DLD1 (cell line): ENCODE measurements around the gene ZNF506.
"Not testable (repeated sequence)": the region's sequence is repeated elsewhere in the genome, so short reads cannot be mapped to it uniquely, and the experiment has no call there.

Source experiments
- in situ Hi-C: cut with HindIII; loops from 2 replicates; pipeline ENCODE4 v1.10.0; 2017; ENCODE audit warnings: low sequenced_read_pairs

ZNF506 gene

GRCh38 chr19:19821366-19821951, at the start of gene ZNF506:
TSS of gene ZNF506 (minus strand) at chr19:19821750. CDS start at chr19:19821603, 147 bp downstream.
- in situ Hi-C loops: no loop called here

DNA sequence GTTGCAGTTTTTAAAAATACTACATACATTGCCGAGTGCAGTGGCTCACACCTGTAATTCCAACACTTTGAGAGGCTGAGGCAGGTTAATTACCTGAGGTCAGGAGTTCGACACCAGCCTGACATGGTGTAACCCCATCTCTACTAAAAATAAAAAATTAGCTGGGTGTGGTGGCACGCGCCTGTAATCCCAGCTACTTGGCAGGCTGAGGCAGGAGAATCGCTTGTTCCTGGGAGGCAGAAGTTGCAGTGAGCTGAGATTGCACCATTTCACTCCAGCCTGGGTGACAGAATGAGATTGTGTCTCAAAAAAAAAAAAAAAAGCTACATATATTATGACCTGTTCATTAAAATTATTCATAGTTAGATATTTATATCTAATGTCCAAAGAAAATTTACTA, 48.5 kb upstream of the ZNF506 start:
- in situ Hi-C loops: not testable (repeated sequence)

GRCh38 chr19:19866611-19867248, 45.2 kb upstream of the ZNF506 start:
- in situ Hi-C loops: no loop called here

GRCh38 chr19:19865750-19866610, 44.4 kb upstream of the ZNF506 start, which contains the start of gene ZNF253:
TSS of gene ZNF253 (plus strand) at chr19:19865882. CDS start at chr19:19865997, 115 bp downstream.
- in situ Hi-C loops: no loop called here

DNA sequence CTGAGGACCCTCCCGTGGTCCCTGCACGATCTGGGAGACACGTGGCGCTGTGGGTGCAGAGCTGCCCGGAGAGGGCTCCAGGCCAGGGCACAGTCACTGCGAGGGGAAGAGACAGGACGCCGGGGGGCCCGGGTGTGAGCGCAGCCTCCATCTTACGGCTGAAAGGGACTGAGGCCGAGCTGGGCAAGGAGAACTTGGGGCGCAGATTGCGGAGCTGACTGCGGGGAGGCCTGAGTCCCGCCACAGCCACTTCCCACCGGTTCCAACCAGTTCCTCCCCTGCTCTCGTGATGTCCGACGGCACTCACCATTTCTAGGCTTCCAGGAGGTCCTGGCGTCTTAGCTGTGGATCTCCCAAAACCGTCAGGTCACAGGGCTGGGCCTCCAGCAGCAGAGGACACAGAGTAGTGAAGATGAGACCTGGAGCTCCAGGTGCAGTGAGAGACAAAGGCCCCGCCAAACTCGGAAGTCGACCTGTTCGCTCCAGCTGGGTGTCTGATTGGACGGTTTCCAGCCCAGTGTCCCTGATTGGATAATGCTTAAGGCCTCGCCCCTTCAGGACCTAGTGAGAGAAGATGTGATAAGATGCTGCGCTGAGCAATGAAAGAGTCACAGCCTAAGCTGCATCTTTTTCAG, 39.3 kb upstream of the ZNF506 start:
- in situ Hi-C loops: no loop called here

DNA sequence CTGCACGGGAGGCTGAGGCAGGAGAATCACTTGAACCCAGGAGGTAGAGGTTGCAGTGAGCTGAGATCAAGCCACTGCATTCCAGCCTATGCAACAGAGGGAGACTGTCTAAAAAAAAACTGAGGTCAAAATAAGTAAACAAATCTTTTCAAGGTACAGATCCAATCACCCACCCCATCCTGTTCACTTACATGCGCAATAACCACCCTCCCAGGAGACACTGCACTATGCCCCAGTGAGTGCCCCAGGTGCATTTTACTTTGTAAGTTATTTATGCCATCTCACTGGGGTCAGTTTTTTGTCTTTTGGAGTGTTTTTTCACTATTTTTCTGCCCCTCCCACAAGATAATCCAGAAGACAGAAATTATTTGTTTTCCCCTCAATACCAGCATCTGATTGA, 37.2 kb upstream of the ZNF506 start:
- in situ Hi-C loops: no loop called here

DNA sequence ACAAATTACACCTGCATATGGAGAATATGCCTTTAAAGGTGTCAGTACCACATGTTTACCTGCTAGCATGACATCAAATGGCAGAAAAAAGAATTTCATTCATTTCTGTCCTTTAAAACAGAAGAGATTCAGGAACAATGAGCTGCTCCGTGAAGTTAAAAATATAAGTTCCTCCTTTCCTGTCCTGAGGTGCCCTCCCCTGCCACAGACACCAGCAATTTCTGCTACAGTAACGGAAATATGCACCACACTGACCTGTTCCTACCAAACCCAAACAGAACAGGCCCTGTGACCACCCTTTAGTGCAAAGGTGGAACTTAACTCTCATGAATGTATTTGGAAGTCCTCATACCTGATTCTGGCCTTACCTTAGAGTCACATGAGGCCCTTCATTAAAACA, 30.2 kb upstream of the ZNF506 start:
- in situ Hi-C loops: not testable (repeated sequence)

DNA sequence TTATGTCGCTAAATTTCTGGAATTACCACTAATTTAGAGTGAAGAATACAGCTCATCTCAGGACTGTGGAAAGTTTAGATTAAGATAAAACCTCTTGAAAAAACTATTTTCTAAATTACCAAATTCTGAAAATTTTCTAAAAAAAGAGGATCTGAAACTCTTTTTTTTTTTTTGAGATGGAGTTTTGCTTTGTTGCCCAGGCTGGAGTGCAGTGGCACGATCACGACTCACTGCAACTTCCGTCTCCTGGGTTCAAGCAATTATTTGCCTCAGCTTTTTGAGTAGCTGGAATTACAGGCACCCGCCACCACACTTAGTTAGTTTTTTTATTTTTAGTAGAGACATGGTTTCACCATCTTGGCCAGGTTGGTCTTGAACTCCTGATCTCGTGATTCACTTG, 27.5 kb upstream of the ZNF506 start:
- in situ Hi-C loops: no loop called here

GRCh38 chr19:19847781-19848180, 26.2 kb upstream of the ZNF506 start:
- in situ Hi-C loops: no loop called here

DNA sequence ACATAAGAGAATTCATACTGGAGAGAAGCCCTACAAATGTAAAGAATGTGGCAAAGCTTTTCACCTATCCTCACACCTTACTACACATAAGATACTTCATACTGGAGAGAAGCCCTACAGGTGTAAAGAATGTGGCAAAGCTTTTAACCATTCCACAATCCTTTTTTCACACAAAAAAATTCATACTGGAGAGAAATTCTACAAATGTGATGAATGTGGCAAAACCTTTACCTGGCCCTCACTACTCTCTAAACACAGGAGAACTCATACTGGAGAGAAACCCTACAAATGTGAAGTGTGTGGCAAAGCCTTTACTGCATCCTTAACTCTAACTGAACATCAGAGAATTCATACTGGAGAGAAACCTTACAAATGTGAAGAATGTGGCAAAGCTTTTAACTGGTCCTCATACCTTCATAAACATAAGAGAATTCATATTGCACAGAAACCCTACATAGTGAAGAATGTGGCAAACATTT, 14.0 kb upstream of the ZNF506 start:
- in situ Hi-C loops: no loop called here

DNA sequence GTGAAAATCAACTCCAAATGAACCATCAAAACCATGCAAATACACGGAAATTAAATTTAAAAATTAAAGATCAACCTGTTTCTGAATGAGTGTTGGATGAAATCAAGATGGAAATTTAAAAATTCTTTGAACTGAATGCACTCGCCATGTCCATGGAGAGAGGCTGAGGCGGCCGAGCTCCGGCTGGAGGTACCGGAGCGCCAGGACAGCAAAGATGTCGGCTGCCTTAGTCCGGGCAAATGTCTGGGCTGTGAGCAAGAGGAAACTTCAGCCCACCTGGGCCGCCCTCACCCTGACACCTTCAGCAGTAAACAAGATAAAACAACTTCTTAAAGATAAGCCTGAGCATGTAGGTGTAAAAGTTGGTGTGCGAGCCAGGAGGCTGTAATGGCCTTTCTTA, 5.3 kb upstream of the ZNF506 start:
- in situ Hi-C loops: no loop called here

DNA sequence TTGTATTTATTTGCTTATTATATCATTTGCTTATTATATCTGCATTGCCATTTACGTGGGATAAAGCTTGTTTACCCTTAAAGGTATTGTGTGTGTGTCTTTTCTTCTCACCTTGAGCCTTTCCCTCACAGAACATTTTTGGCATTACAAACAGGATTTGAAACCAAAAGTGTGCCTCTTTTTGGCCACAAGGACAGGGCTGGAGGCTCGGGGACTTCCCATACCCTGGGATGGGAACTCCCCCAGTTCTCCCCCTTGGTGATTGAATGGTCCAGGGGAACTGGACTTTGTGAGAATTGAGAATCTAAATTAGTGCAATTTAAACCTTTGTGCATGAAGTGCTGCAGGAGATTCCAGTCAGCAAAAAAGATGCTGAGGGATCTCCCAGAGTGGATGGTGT, 2.4 kb upstream of the ZNF506 start:
- in situ Hi-C loops: no loop called here

DNA sequence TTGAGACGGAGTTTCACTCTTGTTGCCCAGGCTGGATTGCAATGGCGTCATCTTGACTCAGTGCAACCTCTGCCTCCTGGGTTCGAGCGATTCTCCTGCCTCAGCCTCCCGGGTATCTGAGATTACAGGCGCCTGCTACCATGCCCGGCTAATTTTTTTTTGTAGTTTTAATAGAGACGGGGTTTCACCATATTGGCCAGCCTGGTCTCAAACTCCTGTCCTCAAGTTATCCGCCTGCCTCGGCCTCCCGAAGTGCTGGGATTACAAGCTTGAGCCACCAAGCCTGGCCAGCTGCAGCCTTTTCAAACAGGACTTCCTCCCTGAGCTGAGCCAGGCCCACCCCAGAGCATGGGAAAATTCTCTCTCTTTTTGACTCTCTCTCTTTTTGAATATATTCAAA, 426 bp upstream of the ZNF506 start:
- in situ Hi-C loops: not testable (repeated sequence)

DNA sequence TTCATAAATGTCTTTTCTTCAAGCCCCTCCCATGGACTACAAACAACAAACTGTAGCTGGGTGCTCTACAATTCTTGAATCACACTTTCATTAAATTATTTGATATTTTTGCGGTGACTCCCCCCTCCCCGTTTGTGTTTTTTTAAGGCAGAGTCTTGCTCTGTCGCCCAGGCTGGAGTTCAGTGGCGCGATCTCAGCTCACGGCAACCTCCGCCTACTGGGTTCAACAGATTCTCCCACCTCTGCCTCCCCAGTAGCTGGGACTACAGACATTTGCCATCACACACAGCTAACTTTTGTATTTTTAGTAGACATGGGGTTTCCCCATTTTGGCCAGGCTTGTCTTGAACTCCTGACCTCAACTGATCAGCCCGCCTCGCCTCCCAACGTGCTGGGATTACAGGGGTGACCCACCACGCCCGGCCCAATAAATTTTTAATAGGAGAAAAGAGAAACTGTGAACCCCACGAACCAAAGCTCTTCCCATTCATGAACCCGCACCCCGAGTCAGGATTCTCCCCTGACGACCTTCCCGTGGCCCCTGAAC, 703 bp downstream of the ZNF506 start:
- in situ Hi-C loops: no loop called here

DNA sequence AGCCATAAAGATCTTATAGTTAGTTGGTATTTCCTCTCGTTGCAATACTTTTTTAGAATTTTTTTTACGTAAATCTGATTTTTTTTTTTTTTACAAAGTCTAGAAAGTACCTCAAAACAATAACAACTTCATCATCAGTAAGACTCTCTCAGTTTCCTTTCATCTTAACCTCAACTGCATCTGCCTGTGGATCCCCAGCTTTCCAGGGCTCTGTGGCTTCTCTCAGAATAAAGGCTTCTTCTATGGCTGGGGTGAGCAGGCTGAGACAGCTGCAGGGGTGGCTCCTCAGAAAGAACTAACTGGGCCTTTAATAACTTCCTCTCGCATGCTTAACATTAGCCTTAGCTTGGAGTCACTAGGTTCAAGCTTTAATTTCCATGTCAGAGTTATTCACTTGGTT, 4.2 kb downstream of the ZNF506 start:
- in situ Hi-C loops: no loop called here

DNA sequence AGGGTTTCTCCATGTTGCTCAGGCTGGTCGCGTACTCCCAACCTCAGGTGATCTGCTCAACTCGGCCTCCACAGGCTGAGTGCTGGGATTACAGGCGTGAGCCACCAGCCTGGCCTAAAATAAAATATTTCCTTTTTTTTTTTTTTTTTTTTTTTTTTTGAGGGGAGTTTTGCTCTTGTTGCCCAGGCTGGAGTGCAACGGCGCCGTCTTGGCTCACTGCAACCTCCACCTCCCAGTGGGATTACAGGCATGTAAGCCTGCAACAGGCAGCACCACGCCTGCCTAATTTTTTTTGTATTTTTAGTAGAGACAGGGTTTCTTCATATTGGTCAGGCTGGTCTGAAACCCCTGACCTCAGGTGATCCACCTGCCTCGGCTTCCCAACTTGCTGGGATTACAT, 4.9 kb downstream of the ZNF506 start:
- in situ Hi-C loops: no loop called here

DNA sequence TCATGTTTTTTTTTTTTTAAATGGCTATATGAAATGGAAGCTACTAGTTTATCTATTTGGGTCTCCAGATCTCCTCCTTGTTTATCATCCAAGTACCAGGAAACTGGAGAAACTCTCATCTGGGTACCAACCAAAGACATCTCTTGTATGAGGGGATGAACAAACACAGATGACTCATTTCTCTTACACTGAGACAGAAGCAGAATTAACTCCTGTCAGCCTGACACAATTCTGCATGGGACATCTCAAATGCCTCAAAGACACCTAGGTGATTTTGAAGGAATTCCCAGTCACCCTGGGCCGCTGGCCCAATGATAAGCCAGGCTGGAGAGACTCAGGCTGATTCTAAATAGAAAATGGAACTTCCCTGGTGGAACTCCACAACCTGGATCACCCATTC, 9.6 kb downstream of the ZNF506 start:
- in situ Hi-C loops: not testable (repeated sequence)

GRCh38 chr19:19805480-19805879, 16.1 kb downstream of the ZNF506 start:
- in situ Hi-C loops: no loop called here

DNA sequence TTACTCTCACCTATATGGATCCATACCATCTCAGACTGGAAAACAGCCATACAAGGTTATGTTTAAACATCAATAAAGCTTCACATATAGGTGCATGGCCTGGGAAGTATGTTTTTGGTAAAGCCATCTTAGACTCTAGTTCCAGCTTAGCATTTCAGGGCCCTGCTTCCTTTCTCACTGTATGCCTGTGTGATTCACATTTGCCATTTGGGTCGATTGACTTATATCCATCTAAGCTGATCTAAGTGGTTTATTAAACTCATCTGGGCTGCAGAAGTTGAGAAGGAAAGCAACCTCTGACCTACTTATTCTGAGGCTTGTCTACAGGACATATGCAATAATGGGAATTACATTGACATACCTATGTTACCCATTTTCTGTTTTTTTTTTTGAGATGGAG, 33.5 kb downstream of the ZNF506 start:
- in situ Hi-C loops: no loop called here

- in situ Hi-C loops: not testable (repeated sequence)
Observed at GRCh38 chr19:19785476-19785875, 36.1 kb downstream of the ZNF506 start.

DNA sequence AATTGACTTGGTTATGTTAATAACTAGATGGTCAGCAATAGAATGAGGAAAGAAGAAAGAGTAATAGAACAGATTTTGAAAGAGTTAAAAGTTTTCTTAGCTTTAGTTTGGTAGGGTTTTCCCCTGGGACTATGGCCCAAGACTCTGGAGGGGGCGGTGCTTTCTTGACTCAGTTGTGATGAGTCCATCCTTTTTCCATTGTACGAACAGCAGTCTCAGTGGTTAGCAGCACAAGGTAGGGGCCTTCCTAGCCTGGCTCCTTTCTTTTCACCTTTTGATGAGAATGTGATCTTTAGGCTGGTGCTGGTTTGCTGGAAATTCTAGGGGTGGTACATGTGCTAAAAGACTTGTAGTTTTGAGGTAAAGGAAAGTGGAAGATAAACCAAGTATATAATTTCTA, 38.8 kb downstream of the ZNF506 start:
- in situ Hi-C loops: no loop called here
